Measurements from ENCODE around the gene GSK3B. TPM values are rescaled to one million over a fixed set of nuclear protein-coding genes. Genes with fewer than 3 reads are reported as not detected.

Gene GSK3B
- total and polyA plus RNA-seq, 8 donors, result 4.4 to 20.7 (median 11.2) TPM

DNA sequence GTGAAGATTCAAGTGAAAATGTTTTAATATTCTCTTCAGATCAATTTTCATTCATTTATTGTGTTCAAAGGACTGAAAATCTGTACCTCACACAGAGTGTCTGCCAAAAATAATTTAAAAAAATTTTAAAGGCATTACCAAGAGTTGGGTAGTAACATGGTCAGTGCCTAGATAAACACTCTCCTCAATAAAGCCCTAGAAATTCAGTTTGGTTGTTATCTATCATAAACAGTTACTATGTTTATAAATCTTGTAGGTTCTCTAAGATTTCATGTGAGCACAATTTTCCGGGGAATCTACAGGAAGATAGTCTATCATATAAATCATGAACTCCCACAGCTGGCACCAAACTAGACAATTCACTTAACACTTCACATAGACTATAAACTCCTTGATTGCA is 128.6 kb downstream of the GSK3B start:
- H3K4me1 ChIP-seq, result peaks cover 0 to 6% (median 0%) of the 10 kb centered on the region in 3 donors
- WGBS, 2 donors, result 38 to 47% methylated on average over 1 of the region's 1 CpG
- FAIRE-seq (no peak), ATAC-seq (no peak), DNase-seq (no peak)
- no peak overlapping the region for H3K27ac ChIP-seq
- TF ChIP-seq, protein P1, sequence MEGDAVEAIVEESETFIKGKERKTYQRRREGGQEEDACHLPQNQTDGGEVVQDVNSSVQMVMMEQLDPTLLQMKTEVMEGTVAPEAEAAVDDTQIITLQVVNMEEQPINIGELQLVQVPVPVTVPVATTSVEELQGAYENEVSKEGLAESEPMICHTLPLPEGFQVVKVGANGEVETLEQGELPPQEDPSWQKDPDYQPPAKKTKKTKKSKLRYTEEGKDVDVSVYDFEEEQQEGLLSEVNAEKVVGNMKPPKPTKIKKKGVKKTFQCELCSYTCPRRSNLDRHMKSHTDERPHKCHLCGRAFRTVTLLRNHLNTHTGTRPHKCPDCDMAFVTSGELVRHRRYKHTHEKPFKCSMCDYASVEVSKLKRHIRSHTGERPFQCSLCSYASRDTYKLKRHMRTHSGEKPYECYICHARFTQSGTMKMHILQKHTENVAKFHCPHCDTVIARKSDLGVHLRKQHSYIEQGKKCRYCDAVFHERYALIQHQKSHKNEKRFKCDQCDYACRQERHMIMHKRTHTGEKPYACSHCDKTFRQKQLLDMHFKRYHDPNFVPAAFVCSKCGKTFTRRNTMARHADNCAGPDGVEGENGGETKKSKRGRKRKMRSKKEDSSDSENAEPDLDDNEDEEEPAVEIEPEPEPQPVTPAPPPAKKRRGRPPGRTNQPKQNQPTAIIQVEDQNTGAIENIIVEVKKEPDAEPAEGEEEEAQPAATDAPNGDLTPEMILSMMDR (IDR thresholded peaks at IDR 0.05), result no peak
- H3K9me3 ChIP-seq, result no peaks in the 10 kb centered on the region
- intact Hi-C loops (cut with DNase I), result no loop called here
- H3K36me3 ChIP-seq, result no peaks in the 10 kb centered on the region
- H3K27me3 ChIP-seq, result no peaks in the 10 kb centered on the region
- no peak overlapping the region for H3K4me3 ChIP-seq

DNA sequence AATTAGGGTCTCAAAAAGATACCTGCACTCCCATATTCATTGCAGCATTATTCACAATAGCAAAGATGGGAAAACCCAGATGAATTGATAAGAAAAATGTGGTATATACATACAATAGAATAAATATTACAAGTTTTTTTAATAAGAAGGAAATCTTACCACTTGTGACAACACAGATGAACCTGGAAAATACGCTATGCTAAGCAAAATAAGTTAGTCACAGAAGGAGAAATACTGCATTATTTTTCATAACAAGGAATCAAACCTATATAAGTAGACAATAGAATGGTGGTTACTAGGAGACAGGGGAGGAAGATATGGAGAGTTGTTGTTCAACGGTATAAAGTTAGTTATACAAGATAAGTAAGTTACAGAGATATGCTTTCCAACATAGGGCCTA is 130.0 kb downstream of the GSK3B start:
- WGBS, 2 donors, result 66 to 76% methylated on average over 2 of the region's 2 CpGs
- FAIRE-seq, result no peak

DNA sequence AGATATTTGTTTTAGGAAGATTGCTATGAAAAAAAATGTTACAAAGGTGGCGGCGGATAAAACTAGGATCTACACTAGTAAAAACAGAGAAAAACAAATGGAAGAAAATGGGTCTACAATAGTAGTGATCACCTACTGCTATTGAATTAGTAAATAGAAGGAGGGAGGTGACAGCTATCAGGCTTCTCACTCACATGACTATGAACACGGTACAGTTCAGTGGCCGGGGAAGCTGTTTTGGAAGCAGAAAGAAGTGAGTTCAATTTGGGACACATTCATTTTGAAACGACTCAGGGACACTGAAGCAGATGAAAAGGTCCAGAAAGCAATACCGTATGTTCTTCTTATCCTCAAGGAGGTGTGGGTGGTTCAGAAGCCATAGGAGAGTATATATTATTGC is 138.3 kb downstream of the GSK3B start:
- DNase-seq (no peak), ATAC-seq (no peak), FAIRE-seq (no peak)
- H3K9me3 ChIP-seq, result no peaks in the 10 kb centered on the region
- TF ChIP-seq, protein P1 (IDR thresholded peaks at IDR 0.05), result no peak
- intact Hi-C loops (cut with DNase I), result no loop called here
- WGBS, 2 donors, result 90 to 93% methylated on average over 6 of the region's 6 CpGs
- H3K4me3 ChIP-seq, result no peak overlapping the region
- no peaks in the 10 kb centered on the region for H3K27me3 ChIP-seq
- H3K36me3 ChIP-seq, result no peaks in the 10 kb centered on the region
- H3K4me1 ChIP-seq, result no peaks in the 10 kb centered on the region
- no peak overlapping the region for H3K27ac ChIP-seq

More for the DNA sequence above, 130.0 kb downstream of the GSK3B start:
- no peak overlapping the region for H3K4me3 ChIP-seq
- DNase-seq (no peak), ATAC-seq (no peak)
- intact Hi-C loops (cut with DNase I), result no loop called here
- H3K4me1 ChIP-seq, result peaks cover 0 to 6% (median 0%) of the 10 kb centered on the region in 3 donors
- no peaks in the 10 kb centered on the region for H3K9me3 ChIP-seq
- TF ChIP-seq, protein P1 (IDR thresholded peaks at IDR 0.05), result no peak
- H3K36me3 ChIP-seq, result no peaks in the 10 kb centered on the region
- H3K27me3 ChIP-seq, result no peaks in the 10 kb centered on the region
- no peak overlapping the region for H3K27ac ChIP-seq

DNA sequence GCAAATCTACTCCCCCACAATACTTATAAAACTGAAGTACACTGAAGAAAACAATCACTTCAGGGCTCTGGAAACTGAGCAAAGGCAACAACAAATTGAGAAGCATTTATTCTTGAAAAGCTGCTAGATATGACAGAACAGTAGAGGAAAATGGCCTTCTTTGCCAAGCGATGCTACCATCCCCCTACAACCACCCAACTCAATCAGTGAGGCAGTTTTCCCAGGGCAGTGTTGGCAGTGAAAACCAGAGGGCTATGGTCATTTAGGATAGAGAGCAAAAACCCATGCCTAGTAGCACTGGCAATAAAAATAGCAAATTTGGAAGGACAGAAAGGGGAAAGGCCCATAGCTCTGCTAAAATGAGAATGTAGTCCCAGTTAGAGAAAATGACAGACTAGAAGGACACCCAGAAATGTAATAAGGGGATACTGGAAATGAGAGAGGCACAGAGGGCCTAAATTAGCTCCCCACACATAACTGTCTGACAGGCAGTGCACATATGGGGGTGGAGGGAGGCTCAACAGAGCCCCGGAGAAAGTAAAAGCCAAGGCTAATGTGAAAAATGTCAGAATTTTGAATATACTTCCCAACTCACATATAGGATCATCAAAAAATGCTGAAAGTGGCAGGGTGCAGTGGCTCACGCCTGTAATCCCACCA is 143.5 kb downstream of the GSK3B start:
- Histone ChIP-seq H3K36me3 (no peaks in the 10 kb centered on the region), H3K27ac (no peak overlapping the region), H3K4me3 (no peak overlapping the region), H3K9me3 (no peaks in the 10 kb centered on the region), H3K27me3 (no peaks in the 10 kb centered on the region), H3K4me1 (peaks cover 0 to 8% (median 0%) of the 10 kb centered on the region in 3 donors)
- FAIRE-seq, result no peak
- 96% methylated on average over 3 of the region's 3 CpGs for WGBS, 2 donors
- ATAC-seq, result no peak
- intact Hi-C loops (cut with DNase I), result no loop called here
- DNase-seq, result no peak
- TF ChIP-seq, protein P1 (IDR thresholded peaks at IDR 0.05), result no peak

DNA sequence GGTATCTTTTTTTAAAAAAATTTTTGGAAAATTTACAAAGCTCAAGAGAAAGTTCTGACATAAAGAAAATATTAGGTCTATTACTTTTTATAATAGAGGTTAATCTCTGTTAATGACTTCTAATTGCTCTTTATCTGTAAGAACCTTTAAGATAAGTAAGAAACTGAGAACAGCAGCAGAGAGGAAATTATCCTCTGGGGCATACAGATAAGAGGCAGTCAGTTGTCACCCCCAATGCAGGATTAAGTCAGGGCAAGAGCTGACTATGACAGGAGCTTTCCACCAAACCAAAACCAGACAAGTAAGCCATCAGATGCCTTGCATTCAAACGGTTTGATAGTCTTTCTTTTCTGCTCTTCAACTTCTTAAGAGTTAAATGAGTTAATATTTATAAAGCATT is 149.0 kb downstream of the GSK3B start:
- ATAC-seq, result no peak

More for the DNA sequence above, 149.0 kb downstream of the GSK3B start:
- DNase-seq, result no peak
- no peaks in the 10 kb centered on the region for H3K9me3 ChIP-seq
- TF ChIP-seq, protein P1 (IDR thresholded peaks at IDR 0.05), result no peak
- WGBS, 2 donors, result 43 to 63% methylated on average over 1 of the region's 1 CpG
- no peak overlapping the region for H3K27ac ChIP-seq
- H3K4me3 ChIP-seq, result no peak overlapping the region
- intact Hi-C loops (cut with DNase I), result no loop called here
- no peaks in the 10 kb centered on the region for H3K27me3 ChIP-seq
- no peaks in the 10 kb centered on the region for H3K36me3 ChIP-seq
- no peak for FAIRE-seq
- H3K4me1 ChIP-seq, result peaks cover 0 to 11% (median 0%) of the 10 kb centered on the region in 3 donors

Data from pancreas (tissue), 10 donors.